ENCODE measurements around the gene AMOTL1.

Gene AMOTL1

GRCh38 chr11:94870422-94870821 is 102.3 kb downstream of the AMOTL1 start:
- Histone ChIP-seq H3K4me3 (replicated peaks; ENCODE audit: low read depth, low read length) (no peak overlapping the region), H3K36me3 (ENCODE audit: control insufficient read depth, insufficient read depth, low read length) (no peaks in the 10 kb centered on the region), H3K27me3 (replicated peaks; ENCODE audit: control insufficient read depth, insufficient read depth, low read length) (no peaks in the 10 kb centered on the region)
- DNase-seq (ENCODE audit: extremely low read depth, insufficient read length): no peak
- TF ChIP-seq CTCF (IDR thresholded peaks at IDR 0.05; ENCODE audit: insufficient read depth, low read length, poor library complexity, severe bottlenecking): no peak

GRCh38 chr11:94871491-94872185 is 103.5 kb downstream of the AMOTL1 start:
- no peaks in the 10 kb centered on the region for H3K36me3 ChIP-seq (ENCODE audit: control insufficient read depth, insufficient read depth, low read length)
- TF ChIP-seq CTCF (IDR thresholded peaks at IDR 0.05; ENCODE audit: insufficient read depth, low read length, poor library complexity, severe bottlenecking): no peak
- no peak overlapping the region for H3K4me3 ChIP-seq (replicated peaks; ENCODE audit: low read depth, low read length)
- no peak for DNase-seq (ENCODE audit: extremely low read depth, insufficient read length)
- no peaks in the 10 kb centered on the region for H3K27me3 ChIP-seq (replicated peaks; ENCODE audit: control insufficient read depth, insufficient read depth, low read length)

GRCh38 chr11:94873916-94874540 is 105.9 kb downstream of the AMOTL1 start:
- no peak overlapping the region for H3K4me3 ChIP-seq (replicated peaks; ENCODE audit: low read depth, low read length)
- no peak for DNase-seq (ENCODE audit: extremely low read depth, insufficient read length)
- H3K36me3 ChIP-seq (ENCODE audit: control insufficient read depth, insufficient read depth, low read length): no peaks in the 10 kb centered on the region
- TF ChIP-seq CTCF (IDR thresholded peaks at IDR 0.05; ENCODE audit: insufficient read depth, low read length, poor library complexity, severe bottlenecking): no peak
- no peaks in the 10 kb centered on the region for H3K27me3 ChIP-seq (replicated peaks; ENCODE audit: control insufficient read depth, insufficient read depth, low read length)

GRCh38 chr11:94876222-94876621 is 108.1 kb downstream of the AMOTL1 start:
- Histone ChIP-seq H3K27me3 (replicated peaks; ENCODE audit: control insufficient read depth, insufficient read depth, low read length) (no peaks in the 10 kb centered on the region), H3K4me3 (replicated peaks; ENCODE audit: low read depth, low read length) (no peak overlapping the region), H3K36me3 (ENCODE audit: control insufficient read depth, insufficient read depth, low read length) (no peaks in the 10 kb centered on the region)
- DNase-seq (ENCODE audit: extremely low read depth, insufficient read length): no peak
- no peak for TF ChIP-seq CTCF (IDR thresholded peaks at IDR 0.05; ENCODE audit: insufficient read depth, low read length, poor library complexity, severe bottlenecking)

GRCh38 chr11:94876645-94877442 is 108.7 kb downstream of the AMOTL1 start:
- no peak for TF ChIP-seq CTCF (IDR thresholded peaks at IDR 0.05; ENCODE audit: insufficient read depth, low read length, poor library complexity, severe bottlenecking)
- Histone ChIP-seq H3K27me3 (replicated peaks; ENCODE audit: control insufficient read depth, insufficient read depth, low read length) (no peaks in the 10 kb centered on the region), H3K4me3 (replicated peaks; ENCODE audit: low read depth, low read length) (no peak overlapping the region), H3K36me3 (ENCODE audit: control insufficient read depth, insufficient read depth, low read length) (no peaks in the 10 kb centered on the region)
- DNase-seq (ENCODE audit: extremely low read depth, insufficient read length): no peak

Measured in GM06990 (cell line).